B cell (primary cell): ENCODE data around the gene ABI3BP. TPM values are rescaled to one million over a fixed set of nuclear protein-coding genes. Genes with fewer than 3 reads are reported as not detected.

Experiments
- ATAC-seq: fragments of 200-7000 bp; cut with Tn5 transposase; one replicate; pipeline ENCODE4 v1.10.0; 2021; ENCODE audit warnings: low read depth, mild to moderate bottlenecking, moderate number of reproducible peaks, moderate library complexity
- CTCF ChIA-PET: fragments of 350-600 bp; sonication (Branson Sonifier 250); formaldehyde crosslinking; loops from one replicate; lab custom pipeline; 2021; ENCODE audit warnings: antibody characterized with exemption, inconsistent platforms; lab: Charles Lee
- POLR2A ChIA-PET: fragments of 350-600 bp; sonication (Branson Sonifier 250); formaldehyde crosslinking; loops from one replicate; lab custom pipeline; 2021; ENCODE audit warnings: antibody characterized with exemption; lab: Charles Lee
- DNase-seq: peaks from one replicate; pipeline ENCODE4 v3.0.0; 2013
- H2AFZ ChIP-seq: 2 replicates; pipeline ENCODE4 v1.6.1; 2012; ENCODE audit warnings: mild to moderate bottlenecking, low read depth, low read length; ENCODE audit not compliant: insufficient read depth, poor library complexity, severe bottlenecking
- H3K27ac ChIP-seq, 2 donors: 1 replicate in 1 of 2; 2 replicates in 1 of 2; pipeline ENCODE4 v1.5.1; 2012 to 2013; ENCODE audit warnings: low read length in 2 of 2, mild to moderate bottlenecking in 2 of 2, moderate library complexity in 1 of 2
- H3K27me3 ChIP-seq, 4 experiments: fragments of 200-600 bp in 1 of 4; sonication (generic) in 1 of 4; replicated peaks in 1 of 4; 1 replicate in 2 of 4; 2 replicates in 2 of 4; pipeline versions ENCODE4 v1.6.1 to v1.7.0; 2013 to 2016; ENCODE audit warnings: low read length in 3 of 4, mild to moderate bottlenecking in 2 of 4, mixed read lengths in 1 of 4, moderate library complexity in 1 of 4; ENCODE audit not compliant: insufficient read depth in 4 of 4, control insufficient read depth in 3 of 4; ENCODE audit errors: control extremely low read depth in 1 of 4
- H3K36me3 ChIP-seq, 2 experiments: replicated peaks in 1 of 2; 1 replicate in 1 of 2; 2 replicates in 1 of 2; pipeline versions ENCODE4 v1.6.1 to v1.7.1; 2013; ENCODE audit warnings: low read length in 1 of 2; ENCODE audit not compliant: insufficient read depth in 2 of 2, control insufficient read depth in 1 of 2; ENCODE audit errors: control extremely low read depth in 1 of 2, extremely low read depth in 1 of 2
- H3K4me1 ChIP-seq, 2 donors: fragments of 200-600 bp in 1 of 2; sonication (generic) in 1 of 2; 1 replicate in 1 of 2; 2 replicates in 1 of 2; pipeline versions ENCODE4 v1.5.1 to v1.6.1; 2013 to 2017; ENCODE audit warnings: low read length in 2 of 2; ENCODE audit not compliant: control insufficient read depth in 2 of 2, insufficient read depth in 2 of 2
- H3K4me2 ChIP-seq: replicated peaks from 2 replicates; pipeline ENCODE3; 2012; ENCODE audit warnings: mild to moderate bottlenecking, low read depth, low read length; ENCODE audit not compliant: poor library complexity, severe bottlenecking
- H3K4me3 ChIP-seq, 5 experiments: fragments of 200-600 bp in 1 of 5; sonication (generic) in 1 of 5; 1 replicate in 3 of 5; 2 replicates in 2 of 5; pipeline versions ENCODE4 v1.5.1 to v1.7.0; 2011 to 2016; ENCODE audit warnings: low read length in 4 of 5, mild to moderate bottlenecking in 4 of 5, low read depth in 2 of 5, control low read depth in 1 of 5, moderate library complexity in 1 of 5; ENCODE audit not compliant: insufficient read depth in 1 of 5; ENCODE audit errors: control extremely low read depth in 1 of 5, extremely low read depth in 1 of 5
- H3K79me2 ChIP-seq: fragments of 200-600 bp; sonication (generic); one replicate; pipeline ENCODE4 v1.6.0; 2016; ENCODE audit warnings: low read length; ENCODE audit not compliant: control insufficient read depth, insufficient read depth
- H3K9ac ChIP-seq: fragments of 200-600 bp; sonication (generic); 2 replicates; pipeline ENCODE4 v1.6.1; 2017; ENCODE audit warnings: mild to moderate bottlenecking, low read length, moderate library complexity
- H3K9me3 ChIP-seq, 3 donors: one replicate each; pipeline versions ENCODE4 v1.6.1 to v1.7.1; 2013; ENCODE audit warnings: low read length in 2 of 3; ENCODE audit not compliant: control insufficient read depth in 2 of 3, insufficient read depth in 1 of 3; ENCODE audit errors: control extremely low read depth in 1 of 3
- H4K20me1 ChIP-seq: 2 replicates; pipeline ENCODE4 v1.6.0; 2012; ENCODE audit warnings: mild to moderate bottlenecking, low read length; ENCODE audit not compliant: insufficient read depth, control insufficient read depth, poor library complexity, severe bottlenecking
- H3K27ac Mint-ChIP-seq: one replicate; pipeline ENCODE4 v1.8.0; 2021; ENCODE audit warnings: mixed read lengths
- H3K27me3 Mint-ChIP-seq: one replicate; pipeline ENCODE4 v1.8.0; 2021; ENCODE audit warnings: mixed read lengths
- H3K4me1 Mint-ChIP-seq: one replicate; pipeline ENCODE4 v1.8.0; 2021; ENCODE audit warnings: mixed read lengths
- H3K4me3 Mint-ChIP-seq: one replicate; pipeline ENCODE4 v1.8.0; 2021; ENCODE audit warnings: mixed read lengths
- H3K9me3 Mint-ChIP-seq: one replicate; pipeline ENCODE4 v1.8.0; 2022; ENCODE audit warnings: mixed read lengths; ENCODE audit not compliant: insufficient read depth
- CTCF ChIP-seq: fragments of 200-600 bp; IDR thresholded peaks from one replicate; pipeline ENCODE4 v1.8.0; 2022; ENCODE audit warnings: antibody characterized with exemption, mild to moderate bottlenecking
- EZH2 ChIP-seq: IDR thresholded peaks from 2 replicates; pipeline ENCODE4 v1.6.1; 2012; ENCODE audit warnings: borderline replicate concordance, low read depth, mild to moderate bottlenecking, moderate library complexity, low read length; ENCODE audit not compliant: insufficient read depth, poor library complexity, severe bottlenecking
- WGBS: methylation state at CpG from one replicate; pipeline ENCODE4 v1.1.5; 2013; ENCODE audit warnings: missing lambda C conversion rate; ENCODE audit not compliant: insufficient coverage; 5-methylcytosine and 5-hydroxymethylcytosine counted together
- intact Hi-C: fragments of 100-400 bp; cut with micrococcal nuclease; formaldehyde crosslinking; loops from one replicate; pipeline ENCODE4 v1.10.0; 2022
- polyA plus RNA-seq: library from polyadenylated mRNA; depleted of rRNA; stranded (reverse); fragments of >200 nt; gene quantifications from 2 replicates; pipeline ENCODE4 v1.2.3, GENCODE V29; 2012
- total RNA-seq, 2 donors: library from RNA; stranded (reverse); fragments of 120-200 nt in 1 of 2; gene quantifications; 1 replicate in 1 of 2; 2 replicates in 1 of 2; pipeline versions ENCODE4 v1.2.3 to v1.2.4, GENCODE V29; 2013 to 2022

The ABI3BP gene
- total and polyA plus RNA-seq, 2 donors (not counting 1 experiment from before 2014, with no cell fraction given): not detected

DNA sequence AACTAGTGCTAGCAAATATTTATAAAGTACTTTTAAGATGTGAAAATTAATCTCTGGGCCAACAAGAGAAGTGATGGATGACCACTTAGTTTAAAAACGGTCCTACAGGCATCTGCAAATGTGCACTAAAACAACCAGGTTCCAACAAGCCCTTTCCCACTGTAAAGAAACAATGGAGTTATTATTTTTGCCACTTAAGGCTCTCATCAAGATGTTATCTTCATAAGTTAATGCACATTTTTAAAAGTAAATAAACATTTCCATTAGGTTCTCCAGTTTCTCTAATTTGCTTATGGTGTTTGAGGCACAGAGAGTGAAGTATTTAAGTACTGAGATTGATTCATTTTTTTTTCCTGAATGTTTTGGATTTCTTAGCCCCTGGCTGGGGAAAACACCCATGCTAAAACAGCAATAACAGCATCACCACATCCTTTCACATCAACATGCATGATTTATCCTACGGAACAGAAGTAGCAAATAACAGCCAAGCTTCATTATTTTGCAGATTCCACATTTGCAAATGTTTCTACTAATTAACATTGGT, 20.8 kb downstream of the ABI3BP start:
- no peak overlapping the region for H3K4me2 ChIP-seq
- H3K4me1 ChIP-seq: no peaks in the 10 kb centered on the region
- no peaks in the 10 kb centered on the region for H3K27me3 Mint-ChIP-seq
- TF ChIP-seq CTCF: no peak
- no peak for TF ChIP-seq EZH2
- no peaks in the 10 kb centered on the region for H4K20me1 ChIP-seq
- H3K4me3 ChIP-seq: no peak overlapping the region
- ChIA-PET POLR2A (no interaction called here), CTCF (no interaction called here)
- no peaks in the 10 kb centered on the region for H3K9me3 Mint-ChIP-seq
- H3K27me3 ChIP-seq: no peaks in the 10 kb centered on the region
- H3K27ac ChIP-seq: no peak overlapping the region
- DNase-seq (no peak), ATAC-seq (no peak)
- no peaks in the 10 kb centered on the region for H3K36me3 ChIP-seq
- H2AFZ ChIP-seq: no peak overlapping the region
- no peaks in the 10 kb centered on the region for H3K9me3 ChIP-seq
- H3K4me3 Mint-ChIP-seq: no peak overlapping the region
- H3K4me1 Mint-ChIP-seq: no peaks in the 10 kb centered on the region
- H3K27ac Mint-ChIP-seq: no peak overlapping the region
- intact Hi-C loops: no loop called here
- H3K9ac ChIP-seq: no peak overlapping the region
- WGBS: no CpG with 5 or more reads among the region's 2 CpGs
- H3K79me2 ChIP-seq: no peaks in the 10 kb centered on the region

- Mint-ChIP-seq H3K27me3 (no peaks in the 10 kb centered on the region), H3K4me1 (no peaks in the 10 kb centered on the region), H3K9me3 (no peaks in the 10 kb centered on the region), H3K4me3 (no peak overlapping the region), H3K27ac (no peak overlapping the region)
- intact Hi-C loops: no loop called here
- no peak overlapping the region for H2AFZ ChIP-seq
- no peak overlapping the region for H3K27ac ChIP-seq
- ATAC-seq (no peak), DNase-seq (no peak)
- H3K27me3 ChIP-seq: no peaks in the 10 kb centered on the region
- no peaks in the 10 kb centered on the region for H3K79me2 ChIP-seq
- ChIA-PET POLR2A (no interaction called here), CTCF (no interaction called here)
- H3K4me3 ChIP-seq: no peak overlapping the region
- no peaks in the 10 kb centered on the region for H3K9me3 ChIP-seq
- 100% methylated on average over 1 of the region's 2 CpGs for WGBS
- no peak for TF ChIP-seq CTCF
- TF ChIP-seq EZH2: no peak
- H3K4me2 ChIP-seq: no peak overlapping the region
- H3K4me1 ChIP-seq: no peaks in the 10 kb centered on the region
- no peaks in the 10 kb centered on the region for H4K20me1 ChIP-seq
- no peaks in the 10 kb centered on the region for H3K36me3 ChIP-seq
- H3K9ac ChIP-seq: no peak overlapping the region
Observed at GRCh38 chr3:100971798-100972197, 21.4 kb downstream of the ABI3BP start.
